CD14-positive monocyte (primary cell): Measurements from ENCODE around the gene EXOC6B. TPM values are rescaled to one million over a fixed set of nuclear protein-coding genes. Genes with fewer than 3 reads are reported as not detected.
A peak's percentile ranks its signal among the peaks of the same experiment; 100 is the strongest.

Source experiments
- DNase-seq, 3 donors: peaks; one replicate each; pipeline ENCODE4 v3.0.0-alpha.2; 2011 to 2022
- H2AFZ ChIP-seq: 2 replicates; pipeline ENCODE4 v1.6.0; 2012; ENCODE audit warnings: mild to moderate bottlenecking, low read depth, low read length, inconsistent platforms; ENCODE audit not compliant: insufficient read depth, poor library complexity, severe bottlenecking
- H3K27ac ChIP-seq, 2 donors: 1 replicate in 1 of 2; 2 replicates in 1 of 2; pipeline ENCODE4 v1.5.1; 2012 to 2013; ENCODE audit warnings: low read length in 2 of 2, control low read depth in 1 of 2, inconsistent platforms in 1 of 2, low read depth in 1 of 2, mild to moderate bottlenecking in 1 of 2
- H3K27me3 ChIP-seq, 2 donors: one replicate each; pipeline versions ENCODE4 v1.6.0 to v1.6.1; 2011 to 2013; ENCODE audit warnings: low read length in 2 of 2; ENCODE audit not compliant: control insufficient read depth in 2 of 2, insufficient read depth in 2 of 2
- H3K36me3 ChIP-seq, 2 donors: replicated peaks in 1 of 2; 1 replicate in 1 of 2; 2 replicates in 1 of 2; pipeline versions ENCODE4 v1.5.1 to v1.6.1; 2012 to 2013; ENCODE audit warnings: low read length in 2 of 2, control low read depth in 1 of 2, inconsistent platforms in 1 of 2, mild to moderate bottlenecking in 1 of 2; ENCODE audit not compliant: insufficient read depth in 2 of 2, control insufficient read depth in 1 of 2
- H3K4me1 ChIP-seq, 2 donors: 1 replicate in 1 of 2; 2 replicates in 1 of 2; pipeline versions ENCODE4 v1.5.1 to v1.6.1; 2012 to 2013; ENCODE audit warnings: low read length in 2 of 2, control low read depth in 1 of 2, inconsistent platforms in 1 of 2, mild to moderate bottlenecking in 1 of 2, moderate library complexity in 1 of 2; ENCODE audit not compliant: insufficient read depth in 2 of 2, control insufficient read depth in 1 of 2
- H3K4me2 ChIP-seq: replicated peaks from 2 replicates; pipeline ENCODE3; 2012; ENCODE audit warnings: low read length, moderate library complexity, mild to moderate bottlenecking; ENCODE audit not compliant: poor library complexity, severe bottlenecking; ENCODE audit errors: extremely low read depth
- H3K4me3 ChIP-seq, 3 experiments: fragments of 200-600 bp in 1 of 3; sonication (generic) in 1 of 3; replicated peaks in 1 of 3; 1 replicate in 2 of 3; 2 replicates in 1 of 3; pipeline ENCODE4 v1.5.1; 2011 to 2013; ENCODE audit warnings: low read length in 3 of 3, mild to moderate bottlenecking in 3 of 3, control low read depth in 2 of 3, low read depth in 2 of 3, inconsistent platforms in 1 of 3, moderate library complexity in 1 of 3
- H3K79me2 ChIP-seq: 2 replicates; pipeline ENCODE4 v1.6.0; 2012; ENCODE audit warnings: mild to moderate bottlenecking, control low read depth, inconsistent platforms, low read length, moderate library complexity; ENCODE audit not compliant: insufficient read depth
- H3K9ac ChIP-seq: 2 replicates; pipeline ENCODE4 v1.6.0; 2017; ENCODE audit warnings: low read length, mild to moderate bottlenecking; ENCODE audit not compliant: insufficient read depth, poor library complexity, severe bottlenecking
- H3K9me3 ChIP-seq, 2 donors: replicated peaks in 1 of 2; 1 replicate in 1 of 2; 2 replicates in 1 of 2; pipeline versions ENCODE4 v1.5.1 to v1.6.1; 2012 to 2013; ENCODE audit warnings: low read length in 2 of 2, control low read depth in 1 of 2; ENCODE audit not compliant: control insufficient read depth in 1 of 2, insufficient read depth in 1 of 2
- H4K20me1 ChIP-seq: 2 replicates; pipeline ENCODE4 v1.6.0; 2012; ENCODE audit warnings: mild to moderate bottlenecking, low read length, control low read depth, moderate library complexity; ENCODE audit not compliant: insufficient read depth
- H3K27ac Mint-ChIP-seq, 7 donors: one replicate each; pipeline ENCODE4 v1.8.0; 2020; ENCODE audit warnings: mild to moderate bottlenecking in 7 of 7, mixed read lengths in 7 of 7, moderate library complexity in 6 of 7, inconsistent platforms in 2 of 7
- H3K27me3 Mint-ChIP-seq, 3 donors: one replicate each; pipeline ENCODE4 v1.8.0; 2021 to 2022; ENCODE audit warnings: low read depth in 3 of 3, mild to moderate bottlenecking in 3 of 3, mixed read lengths in 3 of 3, moderate library complexity in 3 of 3, inconsistent platforms in 1 of 3
- H3K36me3 Mint-ChIP-seq, 2 donors: one replicate each; pipeline ENCODE4 v1.8.0; 2020; ENCODE audit warnings: mixed read lengths in 2 of 2, inconsistent platforms in 1 of 2, mild to moderate bottlenecking in 1 of 2
- H3K4me1 Mint-ChIP-seq: one replicate; pipeline ENCODE4 v1.8.0; 2020; ENCODE audit warnings: mild to moderate bottlenecking, mixed read lengths
- H3K4me3 Mint-ChIP-seq, 2 donors: one replicate each; pipeline ENCODE4 v1.8.0; 2020; ENCODE audit warnings: mild to moderate bottlenecking in 2 of 2, mixed read lengths in 2 of 2, moderate library complexity in 1 of 2
- H3K9me3 Mint-ChIP-seq, 7 donors: one replicate each; pipeline ENCODE4 v1.8.0; 2020 to 2022; ENCODE audit warnings: mixed read lengths in 7 of 7, mild to moderate bottlenecking in 6 of 7, moderate library complexity in 6 of 7, inconsistent platforms in 2 of 7
- CTCF ChIP-seq: fragments of 200-600 bp; IDR thresholded peaks from one replicate; pipeline ENCODE4 v1.8.0; 2022; ENCODE audit warnings: antibody characterized with exemption, mild to moderate bottlenecking
- WGBS: methylation state at CpG from one replicate; pipeline ENCODE4 v1.1.5; 2013; ENCODE audit warnings: missing lambda C conversion rate; ENCODE audit not compliant: insufficient coverage; 5-methylcytosine and 5-hydroxymethylcytosine counted together
- intact Hi-C, 2 donors: fragments of 100-400 bp; cut with micrococcal nuclease; formaldehyde crosslinking; loops; one replicate each; pipeline versions ENCODE4 v1.15.0 to v1.15.1; 2023
- polyA plus RNA-seq, 3 donors: library from polyadenylated mRNA; depleted of rRNA in 1 of 3; unstranded in 2 of 3; stranded (reverse) in 1 of 3; fragments of 300-500 nt in 2 of 3; fragments of >200 nt in 1 of 3; fragmentation: Illumina TruSeq in 2 of 3; gene quantifications; 1 replicate in 2 of 3; 2 replicates in 1 of 3; pipeline ENCODE4 v1.2.3, GENCODE V29; 2012 to 2021

Gene EXOC6B
- polyA plus RNA-seq, 3 donors: 1.8 to 2.8 (median 2.1) TPM

GRCh38 chr2:72141881-72142451, 683.9 kb downstream of the EXOC6B start:
- no peak overlapping the region for H3K27ac ChIP-seq
- no peak overlapping the region for H3K27ac Mint-ChIP-seq
- no peaks in the 10 kb centered on the region for H3K36me3 ChIP-seq
- H3K9me3 Mint-ChIP-seq: peaks cover 2 to 23% (median 12%) of the 10 kb centered on the region in 7 donors
- no peak overlapping the region for H3K4me3 ChIP-seq
- no peak for DNase-seq
- H2AFZ ChIP-seq: no peak overlapping the region
- WGBS: 98% methylated on average over 6 of the region's 13 CpGs
- H3K4me1 Mint-ChIP-seq: peaks cover 17% of the 10 kb centered on the region
- intact Hi-C loops: no loop called here
- H3K36me3 Mint-ChIP-seq: peaks cover 0 to 5% of the 10 kb centered on the region in 2 donors
- peaks cover 3 to 11% of the 10 kb centered on the region in 2 donors for H3K4me1 ChIP-seq
- no peak overlapping the region for H3K4me2 ChIP-seq
- no peak overlapping the region for H3K9ac ChIP-seq
- H3K4me3 Mint-ChIP-seq: peak overlapping the region in 1 of 2 donors; percentile 82
- H3K79me2 ChIP-seq: no peaks in the 10 kb centered on the region
- H3K9me3 ChIP-seq: peaks cover 10 to 25% of the 10 kb centered on the region in 2 donors
- no peak for TF ChIP-seq CTCF
- H3K27me3 Mint-ChIP-seq: peaks cover 54 to 59% (median 55%) of the 10 kb centered on the region in 3 donors
- H4K20me1 ChIP-seq: no peaks in the 10 kb centered on the region
- H3K27me3 ChIP-seq: peaks cover 35 to 53% of the 10 kb centered on the region in 2 donors

DNA sequence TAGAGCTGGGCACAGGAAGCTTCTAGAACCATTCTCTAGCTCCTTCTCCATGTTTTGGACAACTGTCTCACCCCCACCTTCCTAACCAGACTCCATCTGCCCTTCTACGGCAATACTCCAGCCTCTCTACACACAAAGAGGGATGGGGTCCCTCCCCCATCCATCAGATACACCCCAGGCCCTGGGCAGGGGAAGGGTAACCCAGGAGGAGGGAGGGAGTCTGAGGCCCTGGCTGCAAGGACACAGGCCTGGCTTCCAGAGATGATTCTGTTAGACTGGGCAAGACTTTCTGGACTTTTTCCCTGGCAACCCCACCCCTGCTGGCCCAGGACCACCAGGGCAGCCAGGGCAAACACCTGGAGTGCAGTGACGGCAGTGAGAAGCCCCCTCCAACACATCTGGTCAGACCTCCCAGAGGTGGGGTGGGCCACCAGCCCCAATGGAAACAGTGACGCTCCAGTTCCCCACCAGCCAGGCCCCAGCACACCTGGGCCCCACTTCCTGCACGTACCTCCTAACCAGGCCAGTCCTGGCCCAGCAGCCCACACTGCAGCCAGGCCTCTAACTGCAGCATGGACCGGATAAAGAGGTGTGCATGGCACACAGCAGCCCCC, 684.7 kb downstream of the EXOC6B start:
- Histone ChIP-seq H3K9me3 (peaks cover 5 to 17% of the 10 kb centered on the region in 2 donors), H3K36me3 (no peaks in the 10 kb centered on the region), H3K4me1 (peaks cover 3 to 11% of the 10 kb centered on the region in 2 donors), H2AFZ (no peak overlapping the region), H4K20me1 (no peaks in the 10 kb centered on the region), H3K79me2 (no peaks in the 10 kb centered on the region), H3K9ac (no peak overlapping the region), H3K27me3 (peaks cover 27 to 45% of the 10 kb centered on the region in 2 donors), H3K4me3 (no peak overlapping the region), H3K4me2 (no peak overlapping the region), H3K27ac (no peak overlapping the region)
- H3K36me3 Mint-ChIP-seq: no peaks in the 10 kb centered on the region
- H3K9me3 Mint-ChIP-seq: peaks cover 0 to 15% (median 4%) of the 10 kb centered on the region in 7 donors
- no peak for DNase-seq
- H3K27ac Mint-ChIP-seq: no peak overlapping the region
- TF ChIP-seq CTCF: no peak
- intact Hi-C loops: no loop called here
- peak overlapping the region in 1 of 2 donors; percentile 7 for H3K4me3 Mint-ChIP-seq
- peaks cover 13% of the 10 kb centered on the region for H3K4me1 Mint-ChIP-seq
- WGBS: 83% methylated on average over 3 of the region's 5 CpGs
- peaks cover 45 to 51% (median 47%) of the 10 kb centered on the region in 3 donors for H3K27me3 Mint-ChIP-seq
